ENCODE data around the gene MRAP2.
"Not testable (repeated sequence)": the region's sequence is repeated elsewhere in the genome, so short reads cannot be mapped to it uniquely, and the experiment has no call there.

MRAP2 gene

DNA sequence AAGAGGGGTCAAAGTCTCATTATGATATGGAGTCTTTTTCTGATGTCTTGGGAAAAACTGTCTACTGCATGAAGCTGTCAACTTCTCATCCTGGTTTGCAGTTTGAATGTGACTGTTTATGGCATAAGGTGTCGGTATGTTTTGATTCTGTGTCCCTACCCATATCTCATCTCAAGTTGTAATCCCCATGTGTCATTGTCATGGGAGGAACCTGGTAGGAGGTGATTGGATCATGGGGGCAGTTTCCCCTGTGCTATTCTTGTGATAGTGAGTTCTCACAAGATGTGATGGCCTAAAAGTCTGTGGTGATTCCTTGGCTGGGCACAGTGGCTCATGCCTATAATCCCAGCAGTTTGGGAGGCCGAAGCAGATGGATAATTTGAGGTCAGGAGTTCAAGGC lies 47.6 kb downstream of the MRAP2 start:
- Histone ChIP-seq H2AFZ (ENCODE audit: low read depth, low read length) (no peak overlapping the region), H3K4me3 (ENCODE audit: insufficient read depth in 1 of 2, low read depth in 1 of 2, low read length in 2 of 2) (no peak overlapping the region), H3K4me2 (ENCODE audit: low read length, poor library complexity, severe bottlenecking) (no peak overlapping the region), H3K79me1 (replicated peaks; ENCODE audit: low read length, poor library complexity, severe bottlenecking) (no peaks in the 10 kb centered on the region), H3K18ac (ENCODE audit: low read depth in 1 of 2, low read length in 2 of 2) (no peak overlapping the region), H2BK5ac (ENCODE audit: low read depth, low read length, poor library complexity, severe bottlenecking) (no peak overlapping the region), H2AK5ac (ENCODE audit: low read length, severe bottlenecking) (no peak overlapping the region), H4K91ac (ENCODE audit: low read length) (no peak overlapping the region), H2BK15ac (ENCODE audit: low read depth, poor library complexity, severe bottlenecking) (no peak overlapping the region), H3K9ac (ENCODE audit: low read length) (no peak overlapping the region), H2BK120ac (ENCODE audit: low read depth, low read length) (no peak overlapping the region), H3K9me3 (ENCODE audit: control insufficient read depth, low read length) (no peaks in the 10 kb centered on the region), H3K14ac (ENCODE audit: low read length in 2 of 2) (no peak overlapping the region), H3K36me3 (ENCODE audit: control insufficient read depth in 1 of 2, insufficient read depth in 2 of 2, low read depth in 1 of 2, low read length in 2 of 2) (peaks cover 0 to 5% of the 10 kb centered on the region in 2 experiments), H3K27me3 (ENCODE audit: control insufficient read depth in 1 of 2, insufficient read depth in 1 of 2, low read length in 2 of 2) (no peaks in the 10 kb centered on the region), H4K8ac (ENCODE audit: low read length) (no peak overlapping the region), H2BK12ac (ENCODE audit: low read length in 2 of 2) (no peak overlapping the region), H3K23ac (ENCODE audit: low read length in 2 of 2) (no peak overlapping the region), H3K27ac (ENCODE audit: low read length, poor library complexity, severe bottlenecking) (no peak overlapping the region), H3K4me1 (ENCODE audit: control insufficient read depth, insufficient read depth, low read depth, low read length) (no peaks in the 10 kb centered on the region), H3K4ac (ENCODE audit: low read depth in 1 of 2, low read length in 2 of 2) (no peak overlapping the region)
- DNase-seq = no peak
- WGBS = 67% methylated on average over 1 of the region's 2 CpGs

- Histone ChIP-seq H3K23ac (ENCODE audit: low read length in 2 of 2) (no peak overlapping the region), H3K18ac (ENCODE audit: low read depth in 1 of 2, low read length in 2 of 2) (no peak overlapping the region), H3K4me3 (ENCODE audit: insufficient read depth in 1 of 2, low read depth in 1 of 2, low read length in 2 of 2) (no peak overlapping the region), H2AK5ac (ENCODE audit: low read length, severe bottlenecking) (no peak overlapping the region), H2BK5ac (ENCODE audit: low read depth, low read length, poor library complexity, severe bottlenecking) (no peak overlapping the region), H2AFZ (ENCODE audit: low read depth, low read length) (no peak overlapping the region), H3K4me2 (ENCODE audit: low read length, poor library complexity, severe bottlenecking) (no peak overlapping the region), H3K4me1 (ENCODE audit: control insufficient read depth, insufficient read depth, low read depth, low read length) (no peaks in the 10 kb centered on the region), H2BK120ac (ENCODE audit: low read depth, low read length) (no peak overlapping the region), H4K8ac (ENCODE audit: low read length) (no peak overlapping the region), H3K27me3 (ENCODE audit: control insufficient read depth in 1 of 2, insufficient read depth in 1 of 2, low read length in 2 of 2) (no peaks in the 10 kb centered on the region), H3K9ac (ENCODE audit: low read length) (no peak overlapping the region), H3K4ac (ENCODE audit: low read depth in 1 of 2, low read length in 2 of 2) (no peak overlapping the region), H3K9me3 (ENCODE audit: control insufficient read depth, low read length) (no peaks in the 10 kb centered on the region), H2BK15ac (ENCODE audit: low read depth, poor library complexity, severe bottlenecking) (no peak overlapping the region), H3K79me1 (replicated peaks; ENCODE audit: low read length, poor library complexity, severe bottlenecking) (no peaks in the 10 kb centered on the region), H3K36me3 (ENCODE audit: control insufficient read depth in 1 of 2, insufficient read depth in 2 of 2, low read depth in 1 of 2, low read length in 2 of 2) (no peaks in the 10 kb centered on the region), H3K14ac (ENCODE audit: low read length in 2 of 2) (no peak overlapping the region), H4K91ac (ENCODE audit: low read length) (no peak overlapping the region), H3K27ac (ENCODE audit: low read length, poor library complexity, severe bottlenecking) (no peak overlapping the region), H2BK12ac (ENCODE audit: low read length in 2 of 2) (no peak overlapping the region)
- WGBS = 65% methylated on average over 10 of the region's 11 CpGs
- no peak for DNase-seq
Observed at GRCh38 chr6:84082689-84083265, 49.2 kb downstream of the MRAP2 start.

- not testable (repeated sequence) for H3K9me3 ChIP-seq (ENCODE audit: control insufficient read depth, low read length); H2BK5ac ChIP-seq (ENCODE audit: low read depth, low read length, poor library complexity, severe bottlenecking); H2BK15ac ChIP-seq (ENCODE audit: low read depth, poor library complexity, severe bottlenecking); H3K4me2 ChIP-seq (ENCODE audit: low read length, poor library complexity, severe bottlenecking); DNase-seq; H3K23ac ChIP-seq (ENCODE audit: low read length in 2 of 2); H3K4me3 ChIP-seq (ENCODE audit: insufficient read depth in 1 of 2, low read depth in 1 of 2, low read length in 2 of 2); H3K79me1 ChIP-seq (replicated peaks; ENCODE audit: low read length, poor library complexity, severe bottlenecking); H4K8ac ChIP-seq (ENCODE audit: low read length); H3K36me3 ChIP-seq (ENCODE audit: control insufficient read depth in 1 of 2, insufficient read depth in 2 of 2, low read depth in 1 of 2, low read length in 2 of 2); H3K27ac ChIP-seq (ENCODE audit: low read length, poor library complexity, severe bottlenecking); H2AK5ac ChIP-seq (ENCODE audit: low read length, severe bottlenecking); H3K4me1 ChIP-seq (ENCODE audit: control insufficient read depth, insufficient read depth, low read depth, low read length); H3K4ac ChIP-seq (ENCODE audit: low read depth in 1 of 2, low read length in 2 of 2); H4K91ac ChIP-seq (ENCODE audit: low read length); H2AFZ ChIP-seq (ENCODE audit: low read depth, low read length); H3K18ac ChIP-seq (ENCODE audit: low read depth in 1 of 2, low read length in 2 of 2); H3K14ac ChIP-seq (ENCODE audit: low read length in 2 of 2); H2BK12ac ChIP-seq (ENCODE audit: low read length in 2 of 2); H3K9ac ChIP-seq (ENCODE audit: low read length); H3K27me3 ChIP-seq (ENCODE audit: control insufficient read depth in 1 of 2, insufficient read depth in 1 of 2, low read length in 2 of 2); H2BK120ac ChIP-seq (ENCODE audit: low read depth, low read length)
Observed at GRCh38 chr6:84084705-84085104, 51.1 kb downstream of the MRAP2 start.

DNA sequence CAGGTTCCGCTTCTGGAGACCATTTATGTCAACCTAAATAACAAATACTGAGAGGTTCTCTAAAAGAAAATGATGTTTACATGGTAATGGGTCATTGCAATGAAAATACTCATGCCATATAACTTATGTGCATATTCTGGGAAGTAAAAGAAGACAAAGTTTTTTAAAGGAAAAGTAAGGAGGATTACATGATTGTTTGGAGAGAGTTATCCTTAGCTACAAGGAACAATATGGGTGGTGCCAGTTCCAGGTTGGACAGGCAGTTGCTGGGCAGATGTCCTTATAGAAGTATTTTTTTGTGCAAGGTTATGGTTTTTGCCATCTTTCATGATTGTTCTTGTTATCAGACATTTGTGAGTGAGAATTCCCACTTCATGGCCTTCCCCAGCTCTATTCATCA lies 52.5 kb downstream of the MRAP2 start:
- no peak overlapping the region for H3K14ac ChIP-seq (ENCODE audit: low read length in 2 of 2)
- H3K27me3 ChIP-seq (ENCODE audit: control insufficient read depth in 1 of 2, insufficient read depth in 1 of 2, low read length in 2 of 2) = peaks cover 0 to 4% of the 10 kb centered on the region in 2 experiments
- H3K79me1 ChIP-seq (replicated peaks; ENCODE audit: low read length, poor library complexity, severe bottlenecking) = no peaks in the 10 kb centered on the region
- no peak overlapping the region for H2AK5ac ChIP-seq (ENCODE audit: low read length, severe bottlenecking)
- no peaks in the 10 kb centered on the region for H3K4me1 ChIP-seq (ENCODE audit: control insufficient read depth, insufficient read depth, low read depth, low read length)
- H4K91ac ChIP-seq (ENCODE audit: low read length) = no peak overlapping the region
- no peak overlapping the region for H2BK120ac ChIP-seq (ENCODE audit: low read depth, low read length)
- H3K23ac ChIP-seq (ENCODE audit: low read length in 2 of 2) = no peak overlapping the region
- H3K4me2 ChIP-seq (ENCODE audit: low read length, poor library complexity, severe bottlenecking) = no peak overlapping the region
- DNase-seq = no peak
- no peak overlapping the region for H4K8ac ChIP-seq (ENCODE audit: low read length)
- no peak overlapping the region for H2BK5ac ChIP-seq (ENCODE audit: low read depth, low read length, poor library complexity, severe bottlenecking)
- H3K9ac ChIP-seq (ENCODE audit: low read length) = no peak overlapping the region
- no peak overlapping the region for H2AFZ ChIP-seq (ENCODE audit: low read depth, low read length)
- H3K27ac ChIP-seq (ENCODE audit: low read length, poor library complexity, severe bottlenecking) = no peak overlapping the region
- H3K9me3 ChIP-seq (ENCODE audit: control insufficient read depth, low read length) = no peaks in the 10 kb centered on the region
- H3K4me3 ChIP-seq (ENCODE audit: insufficient read depth in 1 of 2, low read depth in 1 of 2, low read length in 2 of 2) = no peak overlapping the region
- H2BK12ac ChIP-seq (ENCODE audit: low read length in 2 of 2) = no peak overlapping the region
- WGBS = no CpG with 5 or more reads among the region's 1 CpG
- H3K18ac ChIP-seq (ENCODE audit: low read depth in 1 of 2, low read length in 2 of 2) = no peak overlapping the region
- H3K4ac ChIP-seq (ENCODE audit: low read depth in 1 of 2, low read length in 2 of 2) = no peak overlapping the region
- peaks cover 0 to 5% of the 10 kb centered on the region in 2 experiments for H3K36me3 ChIP-seq (ENCODE audit: control insufficient read depth in 1 of 2, insufficient read depth in 2 of 2, low read depth in 1 of 2, low read length in 2 of 2)
- H2BK15ac ChIP-seq (ENCODE audit: low read depth, poor library complexity, severe bottlenecking) = no peak overlapping the region

Measured in mesenchymal stem cell (in vitro differentiated cells and primary cell).